Endometrium (tissue), 2 donors: ENCODE measurements around the gene MYPN.
"Not testable (repeated sequence)": the region's sequence is repeated elsewhere in the genome, so short reads cannot be mapped to it uniquely, and the experiment has no call there.

Experiments
- FAIRE-seq: peaks from 2 replicates; lab custom pipeline; 2012; peaks lifted over from hg19 to GRCh38; lab: Jason Lieb, UNC
- donor health status: control.
- donor health status: control.

Gene MYPN

GRCh38 chr10:68171539-68172080 is 62.3 kb downstream of the MYPN start:
- no peak for FAIRE-seq

- no peak for FAIRE-seq
Observed at GRCh38 chr10:68172324-68172723, 63.0 kb downstream of the MYPN start.

GRCh38 chr10:68175949-68176348 is 66.7 kb downstream of the MYPN start:
- FAIRE-seq: no peak

- FAIRE-seq: no peak
Observed at GRCh38 chr10:68176797-68177196, 67.5 kb downstream of the MYPN start.

GRCh38 chr10:68178592-68178991 is 69.3 kb downstream of the MYPN start:
- FAIRE-seq: no peak

GRCh38 chr10:68179016-68179415 is 69.7 kb downstream of the MYPN start:
- FAIRE-seq: no peak

- FAIRE-seq: no peak
Observed at GRCh38 chr10:68180490-68180889, 71.2 kb downstream of the MYPN start.

- FAIRE-seq: no peak
Observed at GRCh38 chr10:68184546-68184945, 75.3 kb downstream of the MYPN start.

- FAIRE-seq: no peak
Observed at GRCh38 chr10:68185085-68185484, 75.8 kb downstream of the MYPN start.

GRCh38 chr10:68188835-68189234 is 79.5 kb downstream of the MYPN start:
- FAIRE-seq: no peak

GRCh38 chr10:68192113-68192512 is 82.8 kb downstream of the MYPN start:
- no peak for FAIRE-seq

- FAIRE-seq: no peak
Observed at GRCh38 chr10:68194290-68194689, 85.0 kb downstream of the MYPN start.

- not testable (repeated sequence) for FAIRE-seq
Observed at GRCh38 chr10:68195776-68196175, 86.5 kb downstream of the MYPN start.

- no peak for FAIRE-seq
Observed at GRCh38 chr10:68196701-68197100, 87.4 kb downstream of the MYPN start.

GRCh38 chr10:68202960-68203353 is 93.7 kb downstream of the MYPN start:
- FAIRE-seq: no peak

GRCh38 chr10:68208424-68209042 is 99.2 kb downstream of the MYPN start:
- no peak for FAIRE-seq

- no peak for FAIRE-seq
Observed at GRCh38 chr10:68211669-68212068, 102.4 kb downstream of the MYPN start.

GRCh38 chr10:68212721-68213352 is 103.5 kb downstream of the MYPN start:
- FAIRE-seq: peak; percentile 50

GRCh38 chr10:68218786-68219185 is 109.5 kb downstream of the MYPN start:
- FAIRE-seq: no peak

GRCh38 chr10:68221196-68221595 is 111.9 kb downstream of the MYPN start:
- FAIRE-seq: no peak

GRCh38 chr10:68222391-68222790 is 113.1 kb downstream of the MYPN start:
- no peak for FAIRE-seq

GRCh38 chr10:68223535-68224165 is 114.4 kb downstream of the MYPN start:
- no peak for FAIRE-seq

- FAIRE-seq: no peak
Observed at GRCh38 chr10:68224810-68225209, 115.5 kb downstream of the MYPN start.
